Lower leg skin (tissue), 4 donors: ENCODE results near the gene TPRG1L. TPM values are rescaled to one million over a fixed set of nuclear protein-coding genes. Genes with fewer than 3 reads are reported as not detected.
"Not testable (repeated sequence)": the region's sequence is repeated elsewhere in the genome, so short reads cannot be mapped to it uniquely, and the experiment has no call there.

Experiments
- DNase-seq, 2 donors: peaks; one replicate each; pipeline ENCODE4 v3.0.0-alpha.2; 2019; ENCODE audit warnings: low spot score in 2 of 2
- H3K4me3 ChIP-seq: fragments of 200-600 bp; sonication (generic); 2 replicates; pipeline ENCODE4 v1.5.1; 2017; ENCODE audit warnings: mild to moderate bottlenecking, low read depth; ENCODE audit not compliant: poor library complexity, severe bottlenecking
- POLR2A ChIP-seq, 2 donors: fragments of 450-650 bp; IDR thresholded peaks; one replicate each; pipeline ENCODE4 v1.6.1; 2016 to 2017; ENCODE audit warnings: antibody characterized with exemption in 2 of 2, mild to moderate bottlenecking in 1 of 2, moderate library complexity in 1 of 2
- WGBS, 2 donors: methylation state at CpG; one replicate each; pipeline ENCODE4 v1.1.5; 2018; 5-methylcytosine and 5-hydroxymethylcytosine counted together
- intact Hi-C: fragments of 100-400 bp; cut with DNase I; formaldehyde crosslinking; loops from one replicate; pipeline ENCODE4 v1.15.0; 2023; ENCODE audit warnings: low total_unique reads
- total RNA-seq, 4 donors: library from RNA; depleted of rRNA; stranded (reverse); fragments of >200 nt; gene quantifications; one replicate each; pipeline ENCODE4 v1.1.0, GENCODE V29; 2016
- TF ChIP-seq, protein P1 (sequence below), 3 donors: fragments of 450-650 bp; IDR thresholded peaks; one replicate each; pipeline ENCODE4 v1.5.1; 2016; ENCODE audit warnings: antibody characterized with exemption in 3 of 3, mild to moderate bottlenecking in 3 of 3, moderate library complexity in 2 of 3

The TPRG1L gene
- total RNA-seq, 4 donors from 2014 or later, result 44.1 to 54.3 (median 52.2) TPM

DNA sequence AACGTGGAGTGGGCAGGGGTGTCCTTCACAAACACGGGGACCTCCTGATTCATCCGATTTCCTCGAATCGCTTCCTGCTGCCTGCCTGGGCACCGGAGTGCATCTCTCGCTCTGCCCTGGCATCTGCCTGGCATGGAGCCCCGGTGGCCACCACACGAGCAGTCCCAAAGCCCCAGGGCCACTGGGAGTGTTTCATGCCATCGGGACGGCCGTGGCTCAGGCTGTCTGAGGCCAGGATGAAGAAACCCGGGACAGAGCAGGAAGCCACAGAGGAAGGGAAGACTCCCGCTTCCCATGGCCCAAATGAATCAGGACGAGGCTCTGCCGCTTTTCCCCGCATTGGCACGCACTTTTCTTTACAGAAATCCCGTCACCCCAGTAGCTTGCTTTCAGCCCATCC is 45.9 kb upstream of the TPRG1L start:
- WGBS, 2 donors, result 79 to 87% methylated on average over 19 of the region's 19 CpGs
- TF ChIP-seq POLR2A (IDR thresholded peaks at IDR 0.05), result no peak
- TF ChIP-seq, protein P1, sequence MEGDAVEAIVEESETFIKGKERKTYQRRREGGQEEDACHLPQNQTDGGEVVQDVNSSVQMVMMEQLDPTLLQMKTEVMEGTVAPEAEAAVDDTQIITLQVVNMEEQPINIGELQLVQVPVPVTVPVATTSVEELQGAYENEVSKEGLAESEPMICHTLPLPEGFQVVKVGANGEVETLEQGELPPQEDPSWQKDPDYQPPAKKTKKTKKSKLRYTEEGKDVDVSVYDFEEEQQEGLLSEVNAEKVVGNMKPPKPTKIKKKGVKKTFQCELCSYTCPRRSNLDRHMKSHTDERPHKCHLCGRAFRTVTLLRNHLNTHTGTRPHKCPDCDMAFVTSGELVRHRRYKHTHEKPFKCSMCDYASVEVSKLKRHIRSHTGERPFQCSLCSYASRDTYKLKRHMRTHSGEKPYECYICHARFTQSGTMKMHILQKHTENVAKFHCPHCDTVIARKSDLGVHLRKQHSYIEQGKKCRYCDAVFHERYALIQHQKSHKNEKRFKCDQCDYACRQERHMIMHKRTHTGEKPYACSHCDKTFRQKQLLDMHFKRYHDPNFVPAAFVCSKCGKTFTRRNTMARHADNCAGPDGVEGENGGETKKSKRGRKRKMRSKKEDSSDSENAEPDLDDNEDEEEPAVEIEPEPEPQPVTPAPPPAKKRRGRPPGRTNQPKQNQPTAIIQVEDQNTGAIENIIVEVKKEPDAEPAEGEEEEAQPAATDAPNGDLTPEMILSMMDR (IDR thresholded peaks at IDR 0.05), result no peak
- intact Hi-C loops, result no loop called here
- no peak overlapping the region for H3K4me3 ChIP-seq
- DNase-seq, result no peak

DNA sequence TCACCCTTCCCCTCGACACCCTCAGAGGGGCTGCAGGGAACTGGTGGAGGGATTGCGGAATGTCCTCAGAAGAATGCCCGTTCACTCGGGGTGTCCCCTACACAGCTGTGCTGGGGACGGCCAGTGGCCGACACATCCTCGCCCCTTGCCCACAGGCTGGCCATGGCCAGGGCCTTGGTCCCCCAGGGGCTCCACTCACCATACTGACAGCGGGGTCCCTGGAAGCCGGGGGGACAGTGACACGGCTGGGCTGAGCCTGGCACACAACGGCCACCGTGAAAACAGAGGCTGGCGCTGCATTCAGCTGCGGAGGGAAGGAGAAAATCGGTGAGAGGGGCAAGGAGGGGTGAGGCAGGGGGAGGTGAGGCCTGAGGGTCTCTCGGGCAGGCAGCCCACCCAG is 45.2 kb upstream of the TPRG1L start:
- intact Hi-C loops, result no loop called here
- TF ChIP-seq, protein P1 (IDR thresholded peaks at IDR 0.05), result no peak
- TF ChIP-seq POLR2A (IDR thresholded peaks at IDR 0.05), result no peak
- DNase-seq, result no peak
- 90 to 94% methylated on average over 11 to 16 of the region's 16 CpGs for whole genome bisulfite sequencing, 2 donors
- H3K4me3 ChIP-seq, result no peak overlapping the region

DNA sequence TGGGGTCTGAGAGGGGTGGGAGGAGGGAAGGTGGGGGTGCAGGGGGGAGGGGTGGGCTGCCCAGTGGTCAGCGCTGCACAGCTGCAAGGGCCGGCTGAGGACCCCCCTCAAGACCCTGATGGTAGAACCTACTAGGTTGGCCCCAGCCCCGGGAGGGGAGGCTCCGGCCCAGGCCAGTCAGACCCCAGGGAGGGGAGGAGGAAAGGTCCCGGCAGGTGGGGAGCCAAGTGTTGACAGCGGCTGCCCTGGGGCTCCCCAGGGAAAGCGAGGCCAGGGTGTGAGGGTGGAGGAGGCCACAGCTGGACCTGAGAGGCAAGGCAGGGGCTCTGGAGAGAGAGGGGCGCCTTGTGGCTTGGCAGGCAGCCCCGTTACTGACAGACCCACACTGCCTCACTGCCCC is 44.6 kb upstream of the TPRG1L start:
- intact Hi-C loops, result no loop called here
- TF ChIP-seq, protein P1 (IDR thresholded peaks at IDR 0.05), result no peak
- TF ChIP-seq POLR2A (IDR thresholded peaks at IDR 0.05), result no peak
- no peak for DNase-seq

GRCh38 chr1:3581296-3582036 is 43.3 kb upstream of the TPRG1L start:
- 54 to 62% methylated on average over 14 to 15 of the region's 16 CpGs for WGBS, 2 donors
- intact Hi-C loops, result no loop called here
- DNase-seq, result no peak
- TF ChIP-seq, protein P1 (IDR thresholded peaks at IDR 0.05), result no peak
- no peak for TF ChIP-seq POLR2A (IDR thresholded peaks at IDR 0.05)
- H3K4me3 ChIP-seq, result no peak overlapping the region

More for the DNA sequence above, 44.6 kb upstream of the TPRG1L start:
- no peak overlapping the region for H3K4me3 ChIP-seq
- WGBS, 2 donors, result 82 to 85% methylated on average over 9 of the region's 9 CpGs

GRCh38 chr1:3583751-3584150 is 41.1 kb upstream of the TPRG1L start:
- intact Hi-C loops, DNase-seq: not testable (repeated sequence)

GRCh38 chr1:3584915-3585314 is 39.9 kb upstream of the TPRG1L start:
- no peak for DNase-seq
- 77 to 82% methylated on average over 7 of the region's 7 CpGs for WGBS, 2 donors
- TF ChIP-seq, protein P1 (IDR thresholded peaks at IDR 0.05), result no peak
- TF ChIP-seq POLR2A (IDR thresholded peaks at IDR 0.05), result no peak
- H3K4me3 ChIP-seq, result no peak overlapping the region
- intact Hi-C loops, result no loop called here

More at GRCh38 chr1:3583751-3584150, 41.1 kb upstream of the TPRG1L start:
- H3K4me3 ChIP-seq, result not testable (repeated sequence)
- 94 to 95% methylated on average over 3 to 15 of the region's 21 CpGs for WGBS, 2 donors

GRCh38 chr1:3585353-3585868 is 39.4 kb upstream of the TPRG1L start:
- DNase-seq, intact Hi-C loops, H3K4me3 ChIP-seq: not testable (repeated sequence)
- WGBS, 2 donors, result 60 to 65% methylated on average over 6 of the region's 6 CpGs
